Neural progenitor cell (in vitro differentiated cells): Measurements from ENCODE around the gene SNTG2.

Experiments
- CTCF ChIP-seq: fragments of 200-600 bp; sonication (generic); IDR thresholded peaks from 2 replicates; pipeline ENCODE4 v1.5.1; 2017; ENCODE audit warnings: antibody characterized with exemption, mild to moderate bottlenecking
- EZH2 ChIP-seq: fragments of 200-600 bp; sonication (generic); IDR thresholded peaks from 2 replicates; pipeline ENCODE4 v1.6.1; 2017; ENCODE audit warnings: antibody characterized with exemption, mild to moderate bottlenecking, moderate library complexity
- EZH2phosphoT487 ChIP-seq: fragments of 200-600 bp; sonication (generic); IDR thresholded peaks from 2 replicates; pipeline ENCODE4 v1.6.1; 2017; ENCODE audit warnings: antibody characterized with exemption

DNA sequence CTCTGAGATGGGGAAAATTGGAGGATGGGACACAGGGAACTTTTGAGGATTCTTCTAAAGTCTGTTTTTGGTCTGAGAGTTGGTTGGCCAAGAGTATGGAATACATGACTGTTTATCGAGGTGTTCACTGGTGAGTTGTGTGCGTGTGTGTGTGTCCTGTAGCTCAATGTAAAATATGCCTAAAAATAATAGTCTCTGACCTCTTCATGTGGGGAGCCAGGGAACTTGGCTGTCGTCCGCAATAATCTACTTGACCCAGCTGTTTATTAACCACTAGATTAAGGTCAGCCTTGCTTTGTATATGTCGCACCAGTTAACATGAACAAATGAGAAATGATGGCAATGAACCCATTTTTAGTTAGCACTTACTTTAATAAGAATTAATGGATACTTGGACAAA lies 285.2 kb downstream of the SNTG2 start:
- TF ChIP-seq CTCF = no peak
- no peak for TF ChIP-seq EZH2
- no peak for TF ChIP-seq EZH2phosphoT487
